ENCODE results near the gene POLR3K. TPM values are rescaled to one million over a fixed set of nuclear protein-coding genes. Genes with fewer than 3 reads are reported as not detected.
A peak's percentile ranks its signal among the peaks of the same experiment; 100 is the strongest.

Gene POLR3K
- total RNA-seq = 9.4 and 23.7 TPM in 2 replicates

DNA sequence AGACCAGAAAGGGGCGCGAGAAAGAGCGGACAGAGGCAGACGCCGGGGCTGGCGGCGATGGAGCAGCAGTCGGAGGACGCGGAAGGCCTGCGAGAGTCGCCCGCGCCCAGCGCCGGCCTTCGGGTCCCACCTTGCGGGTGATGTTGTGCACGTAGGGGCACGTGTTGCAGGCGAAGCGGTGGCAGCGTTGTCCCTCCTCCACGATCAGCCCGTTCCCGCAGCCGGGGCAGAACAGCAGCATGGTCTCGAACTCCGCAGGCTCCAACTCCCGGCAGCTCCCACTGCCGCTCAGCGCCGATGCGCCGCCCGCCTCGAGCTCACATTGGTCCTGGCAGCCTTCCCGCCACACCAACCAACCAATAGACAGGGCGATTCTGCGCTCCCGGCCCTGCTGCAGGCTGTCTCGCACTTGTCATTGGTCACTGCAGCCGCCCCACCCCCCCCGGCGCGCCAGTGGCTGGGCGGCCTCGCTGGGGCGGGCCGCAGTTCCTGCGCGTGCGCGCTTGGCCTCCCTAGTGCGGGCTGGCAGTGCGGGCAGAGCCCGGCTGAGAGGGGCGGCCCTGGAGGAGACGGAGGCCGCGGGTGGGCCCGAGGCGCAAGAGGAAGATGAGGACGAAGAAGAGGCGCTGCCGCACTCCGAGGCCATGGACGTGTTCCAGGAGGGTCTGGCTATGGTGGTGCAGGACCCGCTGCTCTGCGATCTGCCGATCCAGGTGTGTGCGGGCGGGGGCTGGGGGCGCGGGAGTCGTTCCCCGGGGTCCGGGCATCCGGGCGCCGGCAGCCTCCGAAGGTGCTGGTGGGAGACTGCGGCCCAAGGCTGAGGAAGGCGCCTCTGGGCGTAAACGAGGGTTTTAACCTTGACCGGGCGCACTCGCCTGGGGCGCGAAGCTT, at the start of gene POLR3K, which contains the start of gene SNRNP25:
Gene POLR3K (minus strand): TSS at position 263 of the 891 bp plus-strand sequence. CDS start 22 bp downstream, at position 241.
Gene SNRNP25 (plus strand): TSS at position 483 of the 891 bp plus-strand sequence. CDS start 189 bp downstream, at position 672.
- peak within 1 kb of the TSS; percentile 96 for H3K4me3 ChIP-seq (ENCODE audit: low read depth, low read length)
- TF ChIP-seq, protein P1, sequence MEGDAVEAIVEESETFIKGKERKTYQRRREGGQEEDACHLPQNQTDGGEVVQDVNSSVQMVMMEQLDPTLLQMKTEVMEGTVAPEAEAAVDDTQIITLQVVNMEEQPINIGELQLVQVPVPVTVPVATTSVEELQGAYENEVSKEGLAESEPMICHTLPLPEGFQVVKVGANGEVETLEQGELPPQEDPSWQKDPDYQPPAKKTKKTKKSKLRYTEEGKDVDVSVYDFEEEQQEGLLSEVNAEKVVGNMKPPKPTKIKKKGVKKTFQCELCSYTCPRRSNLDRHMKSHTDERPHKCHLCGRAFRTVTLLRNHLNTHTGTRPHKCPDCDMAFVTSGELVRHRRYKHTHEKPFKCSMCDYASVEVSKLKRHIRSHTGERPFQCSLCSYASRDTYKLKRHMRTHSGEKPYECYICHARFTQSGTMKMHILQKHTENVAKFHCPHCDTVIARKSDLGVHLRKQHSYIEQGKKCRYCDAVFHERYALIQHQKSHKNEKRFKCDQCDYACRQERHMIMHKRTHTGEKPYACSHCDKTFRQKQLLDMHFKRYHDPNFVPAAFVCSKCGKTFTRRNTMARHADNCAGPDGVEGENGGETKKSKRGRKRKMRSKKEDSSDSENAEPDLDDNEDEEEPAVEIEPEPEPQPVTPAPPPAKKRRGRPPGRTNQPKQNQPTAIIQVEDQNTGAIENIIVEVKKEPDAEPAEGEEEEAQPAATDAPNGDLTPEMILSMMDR (conservative IDR thresholded peaks at IDR 0.05; ENCODE audit: low read depth, low read length) = no peak
- peak; percentile 48 for DNase-seq (ENCODE audit: low read depth)

DNA sequence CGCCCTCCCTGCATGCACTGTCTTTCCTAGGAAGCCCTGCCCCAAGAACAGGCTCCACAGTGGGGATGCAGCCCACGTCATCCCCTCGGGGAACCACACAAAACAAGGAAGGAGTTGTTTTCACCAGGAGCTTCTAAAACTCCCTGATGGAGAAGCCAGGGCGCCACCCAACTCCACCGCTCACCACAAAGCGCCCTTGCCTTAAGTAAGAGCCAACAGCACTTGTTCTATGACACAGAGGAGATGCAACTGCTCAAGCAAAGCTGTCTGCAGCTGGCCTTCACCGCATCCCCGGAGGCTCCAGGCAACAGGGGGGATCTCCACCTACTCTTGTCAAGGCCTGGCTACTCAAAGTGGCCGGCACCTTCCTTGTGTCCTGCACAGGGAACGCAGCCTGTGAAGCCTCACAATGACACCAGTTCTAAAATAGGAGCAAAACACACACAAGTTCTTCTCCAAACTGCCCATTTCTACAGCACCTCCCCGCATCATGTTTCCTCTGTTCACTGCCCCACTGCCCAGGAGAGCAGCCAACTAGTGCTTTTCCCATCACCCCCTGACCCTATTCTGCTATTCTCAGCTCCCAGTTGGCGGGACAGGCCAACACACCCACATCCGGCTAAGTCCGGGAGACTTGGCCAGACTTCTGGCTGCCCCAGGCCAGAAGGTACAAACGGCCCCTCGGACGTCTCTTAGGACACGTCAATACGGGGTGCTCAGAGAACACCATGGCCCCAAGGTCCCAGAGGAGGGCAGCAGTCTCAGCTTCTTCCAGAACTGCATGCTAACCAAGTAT, 48.9 kb upstream of the POLR3K start:
- H3K4me3 ChIP-seq (ENCODE audit: low read depth, low read length) = no peak overlapping the region
- DNase-seq (ENCODE audit: low read depth) = no peak
- TF ChIP-seq, protein P1 (conservative IDR thresholded peaks at IDR 0.05; ENCODE audit: low read depth, low read length) = peak; percentile 2

DNA sequence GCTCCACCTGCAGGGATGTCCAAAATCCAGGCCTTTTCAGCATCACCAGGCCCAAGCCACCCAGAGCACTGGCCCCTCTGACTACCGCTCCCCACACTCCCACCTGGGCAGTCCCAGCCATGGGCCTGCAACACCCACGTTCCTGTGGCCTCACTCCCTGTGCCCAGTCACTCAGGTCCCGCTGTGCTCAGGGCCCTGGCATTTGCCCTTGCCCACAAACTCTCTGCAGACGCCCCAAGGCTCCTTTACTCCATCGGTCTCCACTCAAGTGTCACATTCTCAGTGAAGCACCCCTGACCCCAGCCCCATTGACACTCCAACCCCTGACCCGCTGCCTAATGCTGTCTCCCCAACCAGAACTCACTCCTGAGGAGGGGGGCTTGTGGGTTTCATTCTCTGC, 48.2 kb upstream of the POLR3K start:
- no peak overlapping the region for H3K4me3 ChIP-seq (ENCODE audit: low read depth, low read length)
- TF ChIP-seq, protein P1 (conservative IDR thresholded peaks at IDR 0.05; ENCODE audit: low read depth, low read length) = no peak
- DNase-seq (ENCODE audit: low read depth) = no peak

DNA sequence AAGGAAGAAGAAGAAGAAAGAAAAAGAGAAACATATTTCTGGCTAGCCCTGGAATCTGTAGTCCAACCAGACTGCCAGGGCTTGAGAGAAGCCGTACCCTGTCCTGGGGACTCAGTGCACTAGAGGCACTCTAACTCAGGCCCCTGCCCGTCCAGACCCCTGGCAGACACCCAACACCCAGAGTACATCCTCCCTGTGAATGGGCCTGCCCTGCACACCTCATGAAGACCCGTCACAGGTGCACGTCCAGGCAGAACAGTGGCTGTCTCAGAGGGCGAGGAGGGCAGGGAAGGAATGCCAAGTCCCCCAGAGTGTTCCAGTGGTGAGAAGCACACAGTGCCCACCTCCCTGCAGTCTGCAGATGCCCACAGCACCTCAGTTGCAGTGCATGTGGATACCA, 47.6 kb upstream of the POLR3K start:
- no peak overlapping the region for H3K4me3 ChIP-seq (ENCODE audit: low read depth, low read length)
- TF ChIP-seq, protein P1 (conservative IDR thresholded peaks at IDR 0.05; ENCODE audit: low read depth, low read length) = no peak
- no peak for DNase-seq (ENCODE audit: low read depth)

DNA sequence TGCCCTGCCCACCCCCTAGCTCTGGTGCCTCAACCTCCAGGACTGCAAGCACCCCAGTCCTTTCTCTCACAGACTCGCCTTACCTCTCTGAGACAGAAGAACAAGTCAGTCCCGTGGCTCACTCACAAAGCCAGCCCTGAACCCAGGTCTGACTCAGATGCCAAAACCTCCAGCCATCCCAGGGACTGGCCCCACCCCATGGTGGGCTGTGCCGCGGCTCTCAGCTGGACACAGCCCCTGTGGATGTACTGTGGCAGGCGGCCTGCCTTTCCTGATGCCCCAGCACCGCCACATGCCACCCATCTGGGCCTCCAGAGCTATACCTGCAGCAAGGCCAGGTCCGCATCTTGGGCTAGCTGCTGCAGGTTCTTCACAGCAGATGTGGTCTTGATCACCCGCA, 44.4 kb upstream of the POLR3K start:
- DNase-seq (ENCODE audit: low read depth) = no peak
- TF ChIP-seq, protein P1 (conservative IDR thresholded peaks at IDR 0.05; ENCODE audit: low read depth, low read length) = no peak
- H3K4me3 ChIP-seq (ENCODE audit: low read depth, low read length) = no peak overlapping the region

DNA sequence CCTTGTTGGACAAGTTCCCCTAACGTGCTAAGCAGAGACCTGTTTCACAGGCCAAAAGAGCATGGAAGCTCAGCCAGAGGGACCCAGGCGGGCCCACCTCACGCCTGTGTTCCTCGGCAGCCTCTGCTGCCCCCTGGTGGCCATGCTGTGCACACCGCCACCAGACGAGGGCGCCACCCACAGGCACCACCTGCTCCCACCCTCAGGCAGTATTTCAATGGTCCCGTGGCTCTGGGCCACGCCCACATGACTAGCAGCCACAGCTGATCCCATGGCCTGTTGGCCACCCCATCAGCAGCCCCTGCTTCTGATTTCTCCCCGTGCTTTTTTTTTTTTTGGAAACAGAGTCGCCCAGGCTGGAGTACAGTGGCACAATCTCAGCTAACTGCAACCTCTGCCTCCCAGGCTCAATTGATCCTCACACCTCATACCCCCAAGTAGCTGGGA, 43.5 kb upstream of the POLR3K start:
- no peak for DNase-seq (ENCODE audit: low read depth)
- TF ChIP-seq, protein P1 (conservative IDR thresholded peaks at IDR 0.05; ENCODE audit: low read depth, low read length) = peak; percentile 99
- H3K4me3 ChIP-seq (ENCODE audit: low read depth, low read length) = no peak overlapping the region
